Measurements from ENCODE around the gene NUP62.

The NUP62 gene

GRCh38 chr19:49875177-49875576 lies 54.1 kb downstream of the NUP62 start:
- H3K79me2 ChIP-seq (ENCODE audit: insufficient read depth, low read length): peaks cover 39% of the 10 kb centered on the region
- peaks cover 47% of the 10 kb centered on the region for H3K4me1 ChIP-seq (ENCODE audit: insufficient read depth, low read length)
- TF ChIP-seq CTCF (IDR thresholded peaks at IDR 0.05; ENCODE audit: borderline replicate concordance, extremely low read depth, low read length, poor library complexity, severe bottlenecking) (no peak), EZH2 (IDR thresholded peaks at IDR 0.05; ENCODE audit: borderline replicate concordance, low read depth, low read length, severe bottlenecking) (no peak)
- no peaks in the 10 kb centered on the region for H3K9me3 ChIP-seq (ENCODE audit: insufficient read depth, low read length, severe bottlenecking)
- H3K4me3 ChIP-seq (ENCODE audit: low read depth in 1 of 2, low read length in 2 of 2): peak overlapping the region in 1 of 2 experiments; percentile 86; a peak in 3 of 4 replicates
- DNase-seq (no peak), ATAC-seq (ENCODE audit: insufficient read depth, low read depth) (no peak)
- no peak overlapping the region for H2AFZ ChIP-seq (ENCODE audit: low read depth, low read length)
- H4K20me1 ChIP-seq (ENCODE audit: insufficient read depth, low read length): no peaks in the 10 kb centered on the region; the same call in 1 of the 2 replicates
- peak overlapping the region; percentile 93 for H3K9ac ChIP-seq (ENCODE audit: low read depth, low read length)
- H3K4me2 ChIP-seq (ENCODE audit: insufficient read depth, low read length): peak overlapping the region; percentile 98
- peak overlapping the region; percentile 99 for H3K27ac ChIP-seq (ENCODE audit: low read length)
- H3K36me3 ChIP-seq (ENCODE audit: insufficient read depth, low read length): peaks cover 29% of the 10 kb centered on the region
- H3K27me3 ChIP-seq (ENCODE audit: insufficient read depth, low read length, poor library complexity): no peaks in the 10 kb centered on the region

GRCh38 chr19:49874503-49875157 lies 54.7 kb downstream of the NUP62 start:
- H4K20me1 ChIP-seq (ENCODE audit: insufficient read depth, low read length): no peaks in the 10 kb centered on the region; the same call in 1 of the 2 replicates
- H2AFZ ChIP-seq (ENCODE audit: low read depth, low read length): no peak overlapping the region
- peaks cover 27% of the 10 kb centered on the region for H3K36me3 ChIP-seq (ENCODE audit: insufficient read depth, low read length)
- H3K9me3 ChIP-seq (ENCODE audit: insufficient read depth, low read length, severe bottlenecking): no peaks in the 10 kb centered on the region
- peak overlapping the region; percentile 93 for H3K9ac ChIP-seq (ENCODE audit: low read depth, low read length)
- no peak overlapping the region for H3K4me3 ChIP-seq (ENCODE audit: low read depth in 1 of 2, low read length in 2 of 2)
- ATAC-seq (ENCODE audit: insufficient read depth, low read depth) (no peak), DNase-seq (no peak)
- H3K4me2 ChIP-seq (ENCODE audit: insufficient read depth, low read length): peak overlapping the region; percentile 98
- peaks cover 51% of the 10 kb centered on the region for H3K4me1 ChIP-seq (ENCODE audit: insufficient read depth, low read length)
- peaks cover 39% of the 10 kb centered on the region for H3K79me2 ChIP-seq (ENCODE audit: insufficient read depth, low read length)
- TF ChIP-seq EZH2 (IDR thresholded peaks at IDR 0.05; ENCODE audit: borderline replicate concordance, low read depth, low read length, severe bottlenecking): no peak
- TF ChIP-seq CTCF (IDR thresholded peaks at IDR 0.05; ENCODE audit: borderline replicate concordance, extremely low read depth, low read length, poor library complexity, severe bottlenecking): no peak
- H3K27me3 ChIP-seq (ENCODE audit: insufficient read depth, low read length, poor library complexity): no peaks in the 10 kb centered on the region
- H3K27ac ChIP-seq (ENCODE audit: low read length): no peak overlapping the region

GRCh38 chr19:49873834-49874233 lies 55.5 kb downstream of the NUP62 start:
- Histone ChIP-seq H2AFZ (ENCODE audit: low read depth, low read length) (no peak overlapping the region), H3K4me2 (ENCODE audit: insufficient read depth, low read length) (no peak overlapping the region), H3K4me3 (ENCODE audit: low read depth in 1 of 2, low read length in 2 of 2) (no peak overlapping the region), H3K36me3 (ENCODE audit: insufficient read depth, low read length) (peaks cover 20% of the 10 kb centered on the region), H4K20me1 (ENCODE audit: insufficient read depth, low read length) (no peaks in the 10 kb centered on the region; the same call in 1 of the 2 replicates), H3K9ac (ENCODE audit: low read depth, low read length) (peak overlapping the region; percentile 12; the same call in 1 of the 2 replicates), H3K79me2 (ENCODE audit: insufficient read depth, low read length) (peaks cover 35% of the 10 kb centered on the region), H3K9me3 (ENCODE audit: insufficient read depth, low read length, severe bottlenecking) (no peaks in the 10 kb centered on the region), H3K4me1 (ENCODE audit: insufficient read depth, low read length) (peaks cover 47% of the 10 kb centered on the region), H3K27me3 (ENCODE audit: insufficient read depth, low read length, poor library complexity) (no peaks in the 10 kb centered on the region), H3K27ac (ENCODE audit: low read length) (no peak overlapping the region)
- no peak for ATAC-seq (ENCODE audit: insufficient read depth, low read depth)
- no peak for DNase-seq
- TF ChIP-seq CTCF (IDR thresholded peaks at IDR 0.05; ENCODE audit: borderline replicate concordance, extremely low read depth, low read length, poor library complexity, severe bottlenecking) (no peak), EZH2 (IDR thresholded peaks at IDR 0.05; ENCODE audit: borderline replicate concordance, low read depth, low read length, severe bottlenecking) (no peak)
